Lower leg skin (tissue), 4 donors: ENCODE results near the gene COL3A1. TPM values are rescaled to one million over a fixed set of nuclear protein-coding genes. Genes with fewer than 3 reads are reported as not detected.

Experiments
- DNase-seq, 2 donors: peaks; one replicate each; pipeline ENCODE4 v3.0.0-alpha.2; 2019; ENCODE audit warnings: low spot score in 2 of 2
- H3K4me3 ChIP-seq: fragments of 200-600 bp; sonication (generic); 2 replicates; pipeline ENCODE4 v1.5.1; 2017; ENCODE audit warnings: mild to moderate bottlenecking, low read depth; ENCODE audit not compliant: poor library complexity, severe bottlenecking
- CTCF ChIP-seq, 3 donors: fragments of 450-650 bp; IDR thresholded peaks; one replicate each; pipeline ENCODE4 v1.5.1; 2016; ENCODE audit warnings: antibody characterized with exemption in 3 of 3, mild to moderate bottlenecking in 3 of 3, moderate library complexity in 2 of 3
- POLR2A ChIP-seq, 2 donors: fragments of 450-650 bp; IDR thresholded peaks; one replicate each; pipeline ENCODE4 v1.6.1; 2016 to 2017; ENCODE audit warnings: antibody characterized with exemption in 2 of 2, mild to moderate bottlenecking in 1 of 2, moderate library complexity in 1 of 2
- WGBS, 2 donors: methylation state at CpG; one replicate each; pipeline ENCODE4 v1.1.5; 2018; 5-methylcytosine and 5-hydroxymethylcytosine counted together
- intact Hi-C: fragments of 100-400 bp; cut with DNase I; formaldehyde crosslinking; loops from one replicate; pipeline ENCODE4 v1.15.0; 2023; ENCODE audit warnings: low total_unique reads
- total RNA-seq, 4 donors: library from RNA; depleted of rRNA; stranded (reverse); fragments of >200 nt; gene quantifications; one replicate each; pipeline ENCODE4 v1.1.0, GENCODE V29; 2016

Gene COL3A1
- total RNA-seq, 4 donors from 2014 or later, result 16.7 to 142 (median 24.9) TPM

GRCh38 chr2:188963741-188964140 lies 10.4 kb upstream of the COL3A1 start:
- no peak for TF ChIP-seq POLR2A (IDR thresholded peaks at IDR 0.05)
- no peak for TF ChIP-seq CTCF (IDR thresholded peaks at IDR 0.05)
- WGBS, 2 donors, result 52 to 59% methylated on average over 3 of the region's 3 CpGs
- H3K4me3 ChIP-seq, result no peak overlapping the region
- intact Hi-C loops, result no loop called here
- DNase-seq, result no peak

- intact Hi-C loops, result no loop called here
- TF ChIP-seq POLR2A (IDR thresholded peaks at IDR 0.05), result no peak
- TF ChIP-seq CTCF (IDR thresholded peaks at IDR 0.05), result no peak
- whole genome bisulfite sequencing, 2 donors, result 60 to 75% methylated on average over 1 of the region's 1 CpG
- H3K4me3 ChIP-seq, result no peak overlapping the region
- DNase-seq, result no peak
These were observed 9.1 kb upstream of the COL3A1 start for GRCh38 chr2:188964976-188965546.

GRCh38 chr2:188965563-188965962 lies 8.6 kb upstream of the COL3A1 start:
- DNase-seq, result no peak
- intact Hi-C loops, result no loop called here
- 69 to 71% methylated on average over 2 of the region's 2 CpGs for WGBS, 2 donors
- no peak overlapping the region for H3K4me3 ChIP-seq
- TF ChIP-seq POLR2A (IDR thresholded peaks at IDR 0.05), result no peak
- TF ChIP-seq CTCF (IDR thresholded peaks at IDR 0.05), result no peak

- 53 to 55% methylated on average over 4 of the region's 4 CpGs for WGBS, 2 donors
- TF ChIP-seq POLR2A (IDR thresholded peaks at IDR 0.05), result no peak
- TF ChIP-seq CTCF (IDR thresholded peaks at IDR 0.05), result no peak
- DNase-seq, result no peak
- H3K4me3 ChIP-seq, result no peak overlapping the region
- intact Hi-C loops, result no loop called here
These were observed 8.0 kb upstream of the COL3A1 start for GRCh38 chr2:188966079-188966571.

- DNase-seq, result no peak
- H3K4me3 ChIP-seq, result no peak overlapping the region
- TF ChIP-seq POLR2A (IDR thresholded peaks at IDR 0.05), result no peak
- TF ChIP-seq CTCF (IDR thresholded peaks at IDR 0.05), result no peak
- 66 to 74% methylated on average over 3 of the region's 3 CpGs for WGBS, 2 donors
- intact Hi-C loops, result no loop called here
These were observed 7.3 kb upstream of the COL3A1 start for GRCh38 chr2:188966728-188967440.
